Measurements from ENCODE around the gene NMS. TPM values are rescaled to one million over a fixed set of nuclear protein-coding genes. Genes with fewer than 3 reads are reported as not detected.

Gene NMS
- total RNA-seq (2022; extraction: Qiagen RNA extraction; ENCODE audit: low read depth), result not detected in 5 replicates

GRCh38 chr2:100470182-100470581 lies at the start of gene NMS:
Gene NMS (plus strand): TSS chr2:100470482. CDS start chr2:100470489, 7 bp downstream.

Other genes starting within 250 kb of the NMS start
- gene LONRF2, start 148.0 kb upstream of the NMS start, total RNA-seq (2022; extraction: Qiagen RNA extraction; ENCODE audit: low read depth), result 3.3 to 5.5 TPM (median 4.8 TPM) in 5 replicates
- gene CHST10, start 52.8 kb upstream of the NMS start, total RNA-seq (2022; extraction: Qiagen RNA extraction; ENCODE audit: low read depth), result 15.8 to 18.2 TPM (median 17.2 TPM) in 5 replicates
- gene PDCL3, start 92.5 kb downstream of the NMS start, total RNA-seq (2022; extraction: Qiagen RNA extraction; ENCODE audit: low read depth), result 36.4 to 49.1 TPM (median 38.6 TPM) in 5 replicates

All from A549 treated with DMSO at 1 μM for 4 hours (cell line).